GM10266 (cell line): Measurements from ENCODE around the gene ATP1A3.
A peak's percentile ranks its signal among the peaks of the same experiment; 100 is the strongest.
"Not testable (repeated sequence)": the region's sequence is repeated elsewhere in the genome, so short reads cannot be mapped to it uniquely, and the experiment has no call there.

Experiments
- DNase-seq: peaks from one replicate; pipeline ENCODE4 v3.0.0; 2012; ENCODE audit errors: extremely low spot score
- TF ChIP-seq, protein P1 (sequence below): IDR thresholded peaks from 2 replicates; pipeline ENCODE4 v1.5.1; 2012; ENCODE audit warnings: mild to moderate bottlenecking, low read depth; ENCODE audit not compliant: control insufficient read depth, insufficient read depth; ENCODE audit errors: missing control alignments

Gene ATP1A3

DNA sequence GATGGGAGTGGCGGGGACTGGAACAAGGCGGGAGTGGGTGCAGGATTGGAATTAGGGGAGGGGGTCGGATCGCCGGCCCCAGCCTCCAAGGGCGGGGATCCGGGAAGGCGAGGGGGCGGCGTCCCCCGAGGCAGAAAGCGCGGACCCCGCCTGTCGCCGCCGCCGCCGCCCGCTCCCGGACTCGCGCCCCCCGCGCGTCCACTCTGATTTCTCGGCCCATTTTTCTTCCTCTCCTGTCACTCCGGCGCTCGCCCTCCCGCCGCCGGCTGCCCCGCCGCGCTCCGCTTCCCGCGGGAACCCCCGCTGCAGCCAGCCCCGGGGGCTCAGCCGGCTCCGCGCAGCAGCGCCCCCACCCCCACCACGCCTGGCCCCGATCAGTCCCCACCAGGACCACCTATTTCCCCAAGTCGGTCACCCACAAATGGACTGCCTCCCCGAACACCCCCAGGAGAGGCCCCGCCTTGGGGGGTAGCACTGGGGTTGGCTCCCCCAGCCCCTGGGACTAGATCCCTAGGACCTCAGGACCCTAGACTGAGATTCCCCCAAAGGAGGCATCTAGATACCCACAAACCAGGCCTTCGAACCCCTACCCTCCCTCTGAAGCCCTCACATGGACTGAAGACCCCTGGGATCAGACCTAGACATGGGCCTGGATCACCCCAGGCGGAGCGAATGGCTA is 53.2 kb downstream of the ATP1A3 start:
- peak; percentile 56 for DNase-seq
- TF ChIP-seq, protein P1, sequence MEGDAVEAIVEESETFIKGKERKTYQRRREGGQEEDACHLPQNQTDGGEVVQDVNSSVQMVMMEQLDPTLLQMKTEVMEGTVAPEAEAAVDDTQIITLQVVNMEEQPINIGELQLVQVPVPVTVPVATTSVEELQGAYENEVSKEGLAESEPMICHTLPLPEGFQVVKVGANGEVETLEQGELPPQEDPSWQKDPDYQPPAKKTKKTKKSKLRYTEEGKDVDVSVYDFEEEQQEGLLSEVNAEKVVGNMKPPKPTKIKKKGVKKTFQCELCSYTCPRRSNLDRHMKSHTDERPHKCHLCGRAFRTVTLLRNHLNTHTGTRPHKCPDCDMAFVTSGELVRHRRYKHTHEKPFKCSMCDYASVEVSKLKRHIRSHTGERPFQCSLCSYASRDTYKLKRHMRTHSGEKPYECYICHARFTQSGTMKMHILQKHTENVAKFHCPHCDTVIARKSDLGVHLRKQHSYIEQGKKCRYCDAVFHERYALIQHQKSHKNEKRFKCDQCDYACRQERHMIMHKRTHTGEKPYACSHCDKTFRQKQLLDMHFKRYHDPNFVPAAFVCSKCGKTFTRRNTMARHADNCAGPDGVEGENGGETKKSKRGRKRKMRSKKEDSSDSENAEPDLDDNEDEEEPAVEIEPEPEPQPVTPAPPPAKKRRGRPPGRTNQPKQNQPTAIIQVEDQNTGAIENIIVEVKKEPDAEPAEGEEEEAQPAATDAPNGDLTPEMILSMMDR, result no peak

DNA sequence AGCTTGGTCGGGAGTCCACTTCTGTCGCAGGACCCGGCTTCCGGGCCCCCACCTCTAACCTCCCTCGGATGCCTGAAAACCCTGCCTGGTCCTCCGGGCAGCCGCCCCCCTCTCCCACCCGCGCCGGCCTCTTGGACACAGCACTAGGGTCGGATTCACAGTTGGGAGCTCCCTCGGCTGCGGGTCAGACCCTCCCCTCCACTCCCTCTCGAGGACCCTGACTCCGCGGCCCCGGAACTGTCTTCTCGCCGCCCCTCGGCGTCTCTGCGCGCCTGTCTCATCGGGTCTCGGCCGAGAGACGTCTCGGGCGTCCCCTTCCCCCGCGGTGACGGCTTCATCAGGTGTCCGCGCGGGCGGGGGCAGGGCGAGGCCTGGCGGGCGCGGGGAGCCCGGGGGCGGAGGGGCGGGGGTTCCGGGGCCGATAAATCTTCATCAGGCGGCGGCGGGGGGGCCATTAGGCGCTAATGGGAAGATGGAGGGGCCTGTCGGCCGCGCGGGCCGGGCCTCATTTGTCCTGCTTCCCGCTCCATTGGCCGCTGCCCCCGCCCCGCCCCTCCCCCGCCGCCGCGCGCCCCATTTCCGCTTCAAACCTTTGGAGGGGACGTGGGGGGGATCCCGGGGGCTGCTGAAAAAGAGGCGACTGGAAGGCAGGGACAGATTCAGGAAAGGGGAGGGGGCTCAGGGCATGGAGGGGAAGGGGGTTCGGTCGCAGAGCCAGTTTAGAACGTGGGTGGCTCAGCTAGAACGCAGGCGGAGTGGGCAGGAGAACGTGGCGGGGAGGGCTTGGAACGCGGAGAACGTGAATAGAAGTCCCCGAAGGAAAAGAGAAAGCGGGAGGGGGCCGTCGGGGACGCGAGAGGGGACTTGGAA is 53.9 kb downstream of the ATP1A3 start:
- TF ChIP-seq, protein P1, result no peak
- peak; percentile 87 for DNase-seq

DNA sequence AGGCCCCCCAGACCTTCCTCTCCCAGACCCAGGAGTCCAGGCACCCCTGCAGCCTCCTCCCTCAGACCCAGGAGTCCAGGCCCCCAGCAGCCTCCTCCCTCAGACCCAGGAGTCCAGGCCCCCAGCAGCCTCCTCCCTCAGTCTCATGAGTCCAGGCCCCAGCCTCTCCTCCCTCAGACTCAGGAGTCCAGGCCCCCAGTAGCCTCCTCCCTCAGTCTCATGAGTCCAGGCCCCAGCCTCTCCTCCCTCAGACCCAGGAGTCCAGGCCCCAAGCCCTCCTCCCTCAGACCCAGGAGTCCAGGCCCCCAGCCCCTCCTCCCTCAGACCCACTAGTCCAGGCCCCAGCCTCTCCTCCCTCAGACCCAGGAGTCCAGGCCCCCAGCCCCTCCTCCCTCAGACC is 54.8 kb downstream of the ATP1A3 start:
- DNase-seq, result not testable (repeated sequence)

DNA sequence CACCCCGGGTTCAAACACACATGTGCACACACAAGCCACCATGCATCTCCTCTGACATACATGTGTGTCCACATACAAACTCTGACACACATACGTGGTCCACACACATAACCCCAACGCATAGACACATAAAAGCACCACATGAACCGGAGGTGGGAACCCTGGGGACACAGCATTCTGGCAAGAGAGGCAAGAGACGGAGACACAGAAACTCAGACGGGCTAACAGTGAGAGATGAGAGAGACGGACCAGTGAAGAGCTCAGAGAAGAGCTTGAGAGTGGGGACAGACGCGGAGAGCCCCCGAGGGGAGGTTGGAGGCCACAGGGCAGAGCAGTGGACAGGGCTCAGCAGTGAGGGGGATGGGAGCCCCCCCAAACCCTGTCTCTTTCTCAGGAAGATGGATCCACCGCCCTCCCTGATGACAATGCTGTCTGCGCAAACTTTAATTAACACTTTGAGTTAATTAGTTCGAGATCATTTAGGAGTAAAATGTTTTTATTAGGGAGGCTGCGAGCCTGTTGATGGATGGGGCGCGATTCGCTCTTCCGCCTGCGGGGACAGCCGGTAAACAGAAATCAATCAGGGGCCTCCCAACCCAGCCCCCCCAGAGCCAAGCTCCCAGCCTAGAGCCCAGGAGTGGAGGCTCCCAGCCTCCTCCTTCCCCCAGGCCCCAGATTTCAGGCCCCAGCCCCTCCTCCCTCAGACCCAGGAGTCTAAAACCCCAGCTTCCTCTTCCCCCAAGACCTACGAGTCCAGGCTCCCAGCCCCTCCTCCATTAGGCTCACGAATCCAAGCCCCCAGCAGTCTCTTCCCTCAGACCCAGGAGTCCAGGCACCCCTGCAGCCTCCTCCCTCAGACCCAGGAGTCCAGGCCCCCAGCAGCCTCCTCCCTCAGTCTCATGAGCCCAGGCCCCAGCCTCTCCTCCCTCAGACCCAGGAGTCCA is 56.2 kb downstream of the ATP1A3 start:
- no peak for DNase-seq
- TF ChIP-seq, protein P1, result no peak

DNA sequence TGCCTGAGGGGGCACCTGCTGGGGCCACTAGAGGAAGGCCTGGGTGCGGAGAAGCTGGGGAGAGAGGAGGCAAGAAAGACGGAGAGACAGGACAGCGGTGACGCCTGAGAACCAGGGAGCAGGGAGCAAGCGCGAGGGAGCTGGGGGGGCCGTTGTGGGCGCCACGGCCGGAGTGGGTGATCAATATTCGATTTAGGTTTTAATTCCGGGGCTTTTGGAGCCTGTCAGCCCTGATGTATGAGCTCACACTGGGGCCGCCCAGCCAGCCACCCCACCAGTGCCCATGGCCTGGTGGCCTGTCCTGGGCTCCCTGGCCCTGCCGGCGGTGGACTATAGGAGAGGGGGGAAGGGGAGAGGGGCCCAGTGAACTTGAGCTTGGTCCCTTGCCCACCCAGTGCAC is 57.1 kb downstream of the ATP1A3 start:
- TF ChIP-seq, protein P1, result no peak
- DNase-seq, result no peak

DNA sequence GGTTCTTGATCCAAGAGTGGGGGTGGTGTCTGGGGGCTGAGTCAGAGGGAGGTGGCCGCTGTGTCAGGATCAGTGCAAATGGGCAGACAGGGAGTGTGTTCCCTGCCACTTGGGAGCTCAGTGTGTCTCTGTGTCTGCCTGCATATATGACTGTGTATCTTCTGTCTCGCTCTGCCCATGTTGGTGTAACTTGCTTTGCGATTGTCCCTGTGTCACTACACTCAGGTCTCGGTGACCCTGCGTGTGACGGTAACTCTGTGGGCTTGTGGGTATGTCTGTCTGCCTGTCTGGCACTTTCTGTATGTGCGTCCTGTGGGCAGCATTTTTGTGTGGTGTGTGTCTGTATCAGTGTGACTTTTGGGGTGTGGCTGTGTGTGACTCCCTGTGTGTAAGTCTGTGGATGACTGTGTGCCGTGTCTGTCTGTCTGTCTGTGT is 57.6 kb downstream of the ATP1A3 start:
- DNase-seq, result no peak
- TF ChIP-seq, protein P1, result no peak

DNA sequence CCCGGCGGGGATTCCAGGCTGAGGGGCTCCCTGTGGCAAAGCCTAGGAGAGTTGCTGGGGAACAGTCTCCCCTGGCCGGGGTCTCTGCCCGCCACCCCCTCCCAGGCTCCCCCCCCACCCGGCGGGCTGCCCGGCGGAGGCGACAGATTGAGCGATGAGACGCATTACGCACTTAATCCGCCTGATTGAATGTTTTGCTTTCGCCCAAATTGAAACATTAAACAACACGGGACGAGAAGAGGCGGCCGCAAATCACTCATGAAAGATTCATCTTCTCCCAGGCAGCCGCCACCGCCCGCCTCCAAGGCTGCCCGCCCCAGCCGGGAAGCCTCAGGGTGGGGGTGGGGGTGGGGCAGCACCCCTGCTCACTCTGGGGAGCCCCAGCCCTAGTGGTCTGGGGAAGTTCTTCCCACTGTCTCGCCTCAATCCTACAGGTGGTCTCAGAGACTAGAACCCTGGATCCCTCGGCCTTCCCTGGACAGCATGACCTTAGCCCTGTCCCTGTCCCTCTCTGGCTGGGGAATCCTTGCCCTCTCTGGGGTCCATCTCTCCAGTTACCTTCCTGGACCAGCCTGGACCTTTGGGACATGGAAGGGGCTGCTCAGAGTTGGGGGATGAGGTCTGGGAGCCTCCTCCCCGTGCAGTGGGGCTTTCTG is 58.1 kb downstream of the ATP1A3 start:
- TF ChIP-seq, protein P1, result no peak
- no peak for DNase-seq
